Gastroesophageal sphincter (tissue), 3 donors: ENCODE data around the gene MXI1.

Experiments
- CTCF ChIP-seq, 4 experiments: fragments of 200-600 bp in 2 of 4; fragments of 450-650 bp in 2 of 4; sonication (generic) in 1 of 4; IDR thresholded peaks; one replicate each; pipeline ENCODE4 v1.5.1; 2017 to 2019; ENCODE audit warnings: antibody characterized with exemption in 4 of 4, mild to moderate bottlenecking in 2 of 4, moderate library complexity in 2 of 4
- EP300 ChIP-seq: sonication (generic); formaldehyde crosslinking; IDR thresholded peaks from one replicate; pipeline ENCODE4 v1.6.1; 2017; ENCODE audit warnings: antibody characterized with exemption, mild to moderate bottlenecking
- POLR2A ChIP-seq, 2 donors: fragments of 450-650 bp; IDR thresholded peaks; one replicate each; pipeline ENCODE4 v1.6.1; 2017; ENCODE audit warnings: antibody characterized with exemption in 2 of 2, mild to moderate bottlenecking in 2 of 2, moderate library complexity in 1 of 2

- TF ChIP-seq POLR2A (IDR thresholded peaks at IDR 0.05) (no peak), CTCF (IDR thresholded peaks at IDR 0.05) (peak in 1 of 4 experiments; percentile 11), EP300 (no peak)
Observed at GRCh38 chr10:110226926-110227641, 19.7 kb downstream of the MXI1 start.
